ENCODE data around the gene CACNA1H.

The CACNA1H gene

DNA sequence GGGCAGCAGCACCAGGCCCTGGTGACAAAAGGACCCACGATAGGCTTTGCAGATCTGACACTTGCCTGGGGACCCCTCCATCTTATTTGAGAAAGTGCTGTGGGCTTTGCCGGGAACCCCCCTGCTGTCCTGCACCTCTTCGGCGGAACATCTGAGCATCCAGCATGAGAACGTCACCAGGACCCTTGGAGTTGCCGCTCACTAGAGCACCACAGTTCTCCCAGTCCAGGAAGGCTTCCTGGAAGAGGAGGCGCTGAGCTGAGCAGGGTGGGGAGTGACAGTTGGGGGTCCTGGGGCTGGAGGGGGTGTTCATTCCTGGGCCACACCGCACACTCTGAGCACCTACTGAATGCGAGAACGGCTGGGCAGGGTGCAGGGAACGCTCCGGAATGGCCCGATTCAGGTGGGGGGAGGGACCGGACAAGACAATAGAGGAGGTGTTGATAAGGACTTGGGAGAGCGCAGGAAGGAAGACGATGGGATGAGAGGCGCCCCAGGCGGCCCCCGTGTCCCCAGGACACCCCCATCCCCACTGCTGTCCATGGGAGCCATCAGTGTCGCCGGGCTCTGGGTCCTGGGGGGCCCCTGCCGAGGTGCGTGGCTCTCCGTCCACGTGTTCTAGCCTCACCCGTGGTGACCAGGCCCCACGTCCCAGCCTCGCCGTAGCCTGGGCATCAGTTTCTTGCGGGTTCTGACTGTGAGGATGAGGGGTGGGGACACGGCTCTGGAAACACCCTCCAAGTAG lies 24.8 kb upstream of the CACNA1H start:
- Mint-ChIP-seq H3K27me3 (no peaks in the 10 kb centered on the region), H3K9me3 (no peaks in the 10 kb centered on the region), H3K4me3 (no peak overlapping the region)

GRCh38 chr16:1129106-1129960 lies 23.6 kb upstream of the CACNA1H start:
- DNase-seq = no peak
- Mint-ChIP-seq H3K36me3 (ENCODE audit: low read depth) (no peaks in the 10 kb centered on the region), H3K4me3 (no peak overlapping the region), H3K27ac (no peak overlapping the region), H3K4me1 (ENCODE audit: low read depth) (no peaks in the 10 kb centered on the region), H3K27me3 (no peaks in the 10 kb centered on the region), H3K9me3 (no peaks in the 10 kb centered on the region)

More for the DNA sequence above, 24.8 kb upstream of the CACNA1H start:
- DNase-seq = no peak
- no peaks in the 10 kb centered on the region for H3K4me1 Mint-ChIP-seq (ENCODE audit: low read depth)
- H3K36me3 Mint-ChIP-seq (ENCODE audit: low read depth) = no peaks in the 10 kb centered on the region
- no peak overlapping the region for H3K27ac Mint-ChIP-seq

DNA sequence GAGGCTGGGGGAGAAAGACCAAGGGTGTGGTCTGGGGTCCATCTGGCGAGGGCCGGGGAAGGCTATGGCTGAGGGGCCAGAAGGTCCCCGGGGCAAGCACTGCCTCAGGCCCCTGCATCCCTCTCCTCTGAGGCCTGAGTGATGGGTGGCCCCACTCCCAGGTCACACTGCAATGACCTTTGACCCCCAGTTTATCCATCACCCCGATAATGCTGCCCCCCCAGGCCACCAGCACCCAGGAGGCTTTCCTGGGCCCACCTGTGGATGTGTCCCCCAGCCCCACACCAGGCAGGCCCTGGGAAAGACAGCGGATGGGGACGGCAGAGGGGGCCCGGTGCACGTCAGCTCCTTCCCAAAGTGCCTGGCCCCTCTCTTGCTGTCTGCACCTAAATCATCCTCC lies 22.5 kb upstream of the CACNA1H start:
- H3K27me3 Mint-ChIP-seq = no peaks in the 10 kb centered on the region
- no peak overlapping the region for H3K27ac Mint-ChIP-seq
- H3K4me1 Mint-ChIP-seq (ENCODE audit: low read depth) = no peaks in the 10 kb centered on the region
- H3K4me3 Mint-ChIP-seq = no peak overlapping the region
- no peak for DNase-seq
- no peaks in the 10 kb centered on the region for H3K36me3 Mint-ChIP-seq (ENCODE audit: low read depth)
- no peaks in the 10 kb centered on the region for H3K9me3 Mint-ChIP-seq

- Mint-ChIP-seq H3K27me3 (no peaks in the 10 kb centered on the region), H3K4me3 (no peak overlapping the region), H3K36me3 (ENCODE audit: low read depth) (no peaks in the 10 kb centered on the region), H3K9me3 (no peaks in the 10 kb centered on the region), H3K4me1 (ENCODE audit: low read depth) (no peaks in the 10 kb centered on the region), H3K27ac (no peak overlapping the region)
- no peak for DNase-seq
These were observed 21.4 kb upstream of the CACNA1H start for GRCh38 chr16:1131378-1131994.

DNA sequence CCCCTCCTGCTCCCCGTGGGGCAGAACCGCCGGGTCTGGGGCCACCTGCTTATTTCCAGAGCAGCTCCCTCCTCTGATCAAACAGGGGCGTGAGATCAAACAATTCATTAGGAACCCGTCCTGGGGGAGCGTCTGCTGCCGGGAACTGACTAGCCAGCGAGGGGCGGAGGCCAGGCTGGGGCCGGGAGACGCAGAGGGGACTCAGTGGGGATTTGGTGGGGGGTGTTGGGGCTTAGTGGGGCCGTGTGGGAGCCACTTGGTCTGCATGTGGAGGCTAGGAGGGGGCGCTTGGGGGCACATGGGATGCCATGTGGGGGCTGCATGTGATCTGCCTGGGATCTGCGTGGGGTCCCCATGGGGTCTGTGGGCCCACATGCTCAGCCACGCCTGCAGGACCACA lies 20.5 kb upstream of the CACNA1H start:
- no peak overlapping the region for H3K4me3 Mint-ChIP-seq
- no peak overlapping the region for H3K27ac Mint-ChIP-seq
- no peaks in the 10 kb centered on the region for H3K27me3 Mint-ChIP-seq
- no peaks in the 10 kb centered on the region for H3K36me3 Mint-ChIP-seq (ENCODE audit: low read depth)
- DNase-seq = no peak
- no peaks in the 10 kb centered on the region for H3K9me3 Mint-ChIP-seq
- H3K4me1 Mint-ChIP-seq (ENCODE audit: low read depth) = no peaks in the 10 kb centered on the region

DNA sequence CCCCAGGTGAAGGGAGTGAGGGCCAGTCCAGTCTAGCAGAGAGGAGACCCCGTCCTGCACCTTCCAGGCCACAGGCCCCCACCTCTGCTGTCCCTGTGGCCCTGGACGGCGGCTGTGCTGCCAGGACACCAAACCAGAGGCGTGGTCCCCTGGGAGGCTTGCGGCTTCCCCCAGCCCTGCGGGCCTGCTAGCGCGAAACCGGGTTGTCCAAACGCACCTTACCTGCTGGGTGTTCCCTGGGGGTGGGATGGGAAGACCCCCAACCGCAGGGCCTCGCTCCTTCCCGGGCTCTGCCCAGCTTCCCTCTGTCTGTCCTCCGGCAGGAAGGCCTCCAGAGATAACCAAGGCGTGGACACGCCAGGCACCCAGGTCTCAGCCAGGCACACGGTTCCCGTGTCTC lies 19.6 kb upstream of the CACNA1H start:
- H3K27ac Mint-ChIP-seq = no peak overlapping the region
- no peaks in the 10 kb centered on the region for H3K9me3 Mint-ChIP-seq
- no peak overlapping the region for H3K4me3 Mint-ChIP-seq
- no peaks in the 10 kb centered on the region for H3K27me3 Mint-ChIP-seq
- H3K36me3 Mint-ChIP-seq (ENCODE audit: low read depth) = no peaks in the 10 kb centered on the region
- no peak for DNase-seq
- H3K4me1 Mint-ChIP-seq (ENCODE audit: low read depth) = no peaks in the 10 kb centered on the region

DNA sequence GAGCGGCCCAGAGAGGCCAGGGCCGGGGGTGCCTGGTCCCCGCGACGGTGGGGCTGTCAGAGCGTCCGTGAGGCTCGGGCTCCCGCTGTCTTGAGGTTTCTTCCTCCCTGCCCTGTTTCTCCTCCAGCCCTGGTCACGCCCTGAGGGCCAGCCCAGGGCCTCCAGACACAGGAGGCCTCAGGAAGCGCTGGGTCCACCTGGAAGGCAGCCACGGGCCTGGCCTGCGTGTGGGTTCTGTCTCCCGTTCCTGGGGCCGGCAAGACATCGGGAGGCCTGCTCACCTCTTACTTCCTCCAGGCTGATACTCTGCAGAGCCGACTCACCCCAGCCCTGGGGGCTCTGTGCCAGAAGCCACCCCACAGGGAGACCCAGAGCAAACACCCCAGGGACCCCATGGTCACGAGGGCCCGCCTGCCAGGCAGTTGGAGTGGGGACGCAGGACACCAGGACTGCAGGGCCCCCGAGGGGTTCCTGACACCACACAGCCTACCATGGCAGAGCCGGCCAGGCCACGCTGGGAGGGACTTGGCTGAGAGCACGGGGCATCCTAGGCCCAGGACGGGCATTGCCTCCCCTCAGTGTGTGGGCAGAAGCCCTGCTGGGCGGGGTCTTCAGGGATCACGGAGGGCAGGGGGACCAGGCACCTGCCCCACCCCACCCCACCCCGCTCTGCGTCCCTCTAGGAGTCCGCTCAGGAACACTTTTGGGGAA lies 18.9 kb upstream of the CACNA1H start:
- H3K36me3 Mint-ChIP-seq (ENCODE audit: low read depth) = no peaks in the 10 kb centered on the region
- no peaks in the 10 kb centered on the region for H3K4me1 Mint-ChIP-seq (ENCODE audit: low read depth)
- H3K27me3 Mint-ChIP-seq = no peaks in the 10 kb centered on the region
- H3K27ac Mint-ChIP-seq = no peak overlapping the region
- H3K4me3 Mint-ChIP-seq = no peak overlapping the region
- DNase-seq = no peak
- H3K9me3 Mint-ChIP-seq = no peaks in the 10 kb centered on the region

DNA sequence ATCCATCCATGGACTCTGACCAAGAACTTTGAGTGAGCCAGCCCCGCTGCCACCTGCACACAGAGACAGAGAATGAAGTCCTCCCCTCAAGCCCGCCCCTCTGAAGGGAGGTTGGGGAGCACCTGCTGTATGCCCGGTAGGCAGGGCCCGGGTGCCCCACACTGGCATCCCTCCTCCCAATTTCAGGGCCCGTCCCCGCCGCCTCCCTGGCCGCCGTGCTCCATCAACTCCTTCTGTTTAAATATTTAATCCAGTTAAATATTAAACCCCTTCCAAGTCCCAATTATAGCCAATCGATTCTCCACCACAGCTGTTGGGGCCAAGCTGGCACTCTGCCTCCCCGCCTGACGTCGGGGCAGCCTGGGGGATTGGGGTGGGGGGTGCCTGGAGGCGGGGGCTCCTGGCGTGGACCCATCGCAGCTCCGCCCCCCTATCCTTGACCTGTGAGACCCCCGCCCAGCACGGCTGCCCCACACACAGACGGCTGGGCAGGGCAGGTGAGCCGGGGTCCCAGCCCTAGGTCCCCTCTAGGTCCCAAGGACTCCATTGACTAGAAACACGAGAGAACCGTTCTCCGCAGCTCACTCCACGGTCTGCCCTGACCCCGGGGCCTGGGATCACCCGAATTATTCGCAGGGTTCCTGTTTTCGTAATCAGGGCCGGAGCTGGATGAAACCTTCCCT lies 18.0 kb upstream of the CACNA1H start:
- no peak for DNase-seq
- H3K4me1 Mint-ChIP-seq (ENCODE audit: low read depth) = no peaks in the 10 kb centered on the region
- no peak overlapping the region for H3K4me3 Mint-ChIP-seq
- H3K27me3 Mint-ChIP-seq = peaks cover under 1% of the 10 kb centered on the region
- no peaks in the 10 kb centered on the region for H3K36me3 Mint-ChIP-seq (ENCODE audit: low read depth)
- H3K9me3 Mint-ChIP-seq = no peaks in the 10 kb centered on the region
- no peak overlapping the region for H3K27ac Mint-ChIP-seq

DNA sequence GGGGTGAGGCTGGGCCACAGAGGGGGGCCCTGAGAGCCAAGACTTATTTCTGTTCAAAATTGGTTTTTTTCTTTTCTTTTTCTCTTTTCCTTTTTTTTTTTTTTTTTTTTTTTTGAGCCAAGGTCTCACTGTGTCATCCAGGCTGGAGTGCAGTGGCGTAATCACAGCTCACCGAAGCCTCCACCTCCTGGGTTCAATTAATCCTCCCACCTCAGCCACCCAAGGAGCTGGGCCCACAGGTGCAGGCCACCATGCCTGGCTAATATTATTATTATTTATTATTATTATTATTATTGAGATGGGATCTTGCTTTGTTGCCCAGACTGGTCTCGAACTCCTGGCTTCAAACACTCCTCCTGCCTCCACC lies 17.5 kb upstream of the CACNA1H start:
- H3K27ac Mint-ChIP-seq = no peak overlapping the region
- no peak overlapping the region for H3K4me3 Mint-ChIP-seq
- peaks cover 6% of the 10 kb centered on the region for H3K27me3 Mint-ChIP-seq
- H3K9me3 Mint-ChIP-seq = no peaks in the 10 kb centered on the region
- DNase-seq = no peak
- H3K4me1 Mint-ChIP-seq (ENCODE audit: low read depth) = no peaks in the 10 kb centered on the region
- no peaks in the 10 kb centered on the region for H3K36me3 Mint-ChIP-seq (ENCODE audit: low read depth)

DNA sequence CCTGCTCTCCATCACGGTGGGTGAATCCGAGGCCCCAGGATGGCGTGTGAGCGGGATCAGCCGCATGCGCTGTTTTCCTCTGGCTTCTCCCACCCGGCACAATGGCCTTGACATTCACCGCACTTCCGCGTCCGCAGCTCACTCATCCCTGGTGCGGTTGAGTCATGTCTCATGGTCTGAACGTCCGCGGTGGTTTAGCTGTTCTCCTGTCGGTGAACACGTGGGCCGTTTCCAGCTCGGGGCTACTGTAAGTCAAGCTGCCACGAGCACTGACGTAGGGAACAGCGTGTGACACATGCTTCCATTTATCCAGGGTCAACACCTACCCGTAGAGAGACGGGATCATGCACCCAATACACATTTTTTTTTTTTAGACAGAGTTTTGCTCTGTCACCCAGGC lies 15.3 kb upstream of the CACNA1H start:
- peaks cover 6% of the 10 kb centered on the region for H3K27me3 Mint-ChIP-seq
- H3K27ac Mint-ChIP-seq = no peak overlapping the region
- no peak overlapping the region for H3K4me3 Mint-ChIP-seq
- no peaks in the 10 kb centered on the region for H3K36me3 Mint-ChIP-seq (ENCODE audit: low read depth)
- no peaks in the 10 kb centered on the region for H3K9me3 Mint-ChIP-seq
- no peaks in the 10 kb centered on the region for H3K4me1 Mint-ChIP-seq (ENCODE audit: low read depth)
- no peak for DNase-seq

GRCh38 chr16:1140582-1141162 lies 12.2 kb upstream of the CACNA1H start:
- Mint-ChIP-seq H3K27ac (no peak overlapping the region), H3K4me1 (ENCODE audit: low read depth) (no peaks in the 10 kb centered on the region), H3K36me3 (ENCODE audit: low read depth) (no peaks in the 10 kb centered on the region), H3K4me3 (no peak overlapping the region), H3K9me3 (no peaks in the 10 kb centered on the region), H3K27me3 (peaks cover 6% of the 10 kb centered on the region)
- DNase-seq = no peak

- no peaks in the 10 kb centered on the region for H3K36me3 Mint-ChIP-seq (ENCODE audit: low read depth)
- H3K4me1 Mint-ChIP-seq (ENCODE audit: low read depth) = no peaks in the 10 kb centered on the region
- no peak overlapping the region for H3K27ac Mint-ChIP-seq
- H3K4me3 Mint-ChIP-seq = no peak overlapping the region
- no peaks in the 10 kb centered on the region for H3K9me3 Mint-ChIP-seq
- no peak for DNase-seq
- peaks cover 6% of the 10 kb centered on the region for H3K27me3 Mint-ChIP-seq
These were observed 11.7 kb upstream of the CACNA1H start for GRCh38 chr16:1141191-1141590.

- no peaks in the 10 kb centered on the region for H3K9me3 Mint-ChIP-seq
- H3K4me1 Mint-ChIP-seq (ENCODE audit: low read depth) = no peaks in the 10 kb centered on the region
- no peak overlapping the region for H3K4me3 Mint-ChIP-seq
- DNase-seq = no peak
- H3K27me3 Mint-ChIP-seq = peaks cover 6% of the 10 kb centered on the region
- no peaks in the 10 kb centered on the region for H3K36me3 Mint-ChIP-seq (ENCODE audit: low read depth)
- no peak overlapping the region for H3K27ac Mint-ChIP-seq
These were observed 11.2 kb upstream of the CACNA1H start for GRCh38 chr16:1141716-1142115.

GRCh38 chr16:1142911-1143310 lies 10.0 kb upstream of the CACNA1H start:
- peaks cover 3% of the 10 kb centered on the region for H3K9me3 Mint-ChIP-seq
- peaks cover 6% of the 10 kb centered on the region for H3K27me3 Mint-ChIP-seq
- no peak overlapping the region for H3K4me3 Mint-ChIP-seq
- DNase-seq = no peak
- H3K36me3 Mint-ChIP-seq (ENCODE audit: low read depth) = no peaks in the 10 kb centered on the region
- H3K4me1 Mint-ChIP-seq (ENCODE audit: low read depth) = no peaks in the 10 kb centered on the region
- no peak overlapping the region for H3K27ac Mint-ChIP-seq
